HCT116 (cell line): Measurements from ENCODE around the gene PLCB1. TPM values are rescaled to one million over a fixed set of nuclear protein-coding genes. Genes with fewer than 3 reads are reported as not detected.

Experiments
- ATAC-seq: fragments of 200-7000 bp; cut with Tn5 transposase; 2 replicates; pipeline ENCODE4 v1.9.1; 2020; ENCODE audit warnings: mild to moderate bottlenecking, moderate library complexity
- BruUV-seq: library from RNA; stranded (reverse); fragments of 400-500 nt; replicated peaks from 2 replicates; lab custom pipeline; 2021; lab: Mats Ljungman, UMichigan
- CTCF ChIA-PET: fragments of 300-600 bp; sonication (Branson Sonifier 250); formaldehyde crosslinking; loops from one replicate; lab custom pipeline; 2021; ENCODE audit warnings: antibody characterized with exemption; lab: Charles Lee
- POLR2A ChIA-PET: fragments of 300-600, 350-600 bp; sonication (Branson Sonifier 250); formaldehyde crosslinking; loops from one replicate; lab custom pipeline; 2021; ENCODE audit warnings: antibody characterized with exemption; lab: Charles Lee
- RAD21 ChIA-PET, 2 experiments: fragments of 300-600 bp; sonication (Branson Sonifier 250); formaldehyde crosslinking; loops; one replicate each; lab custom pipeline; 2023; ENCODE audit warnings: low total read pairs in 2 of 2; ENCODE audit not compliant: uncharacterized antibody in 2 of 2, unreplicated experiment in 2 of 2, low non-redundant PET in 1 of 2; lab: Charles Lee
- DNase-seq: peaks from one replicate; pipeline ENCODE4 v3.0.0-alpha.2; 2010; ENCODE audit warnings: low read depth, low spot score
- H2AFZ ChIP-seq: fragments of 200-600 bp; shearing (Covaris generic), sonication (generic); 2 replicates; pipeline ENCODE4 v1.6.1; 2017; ENCODE audit warnings: low read depth, mixed run types, mixed read lengths, antibody characterized with exemption, low read length; ENCODE audit not compliant: poor library complexity, severe bottlenecking
- H3K27ac ChIP-seq: 2 replicates; pipeline ENCODE4 v1.5.1; 2012; ENCODE audit warnings: low read depth, low read length
- H3K27me3 ChIP-seq: fragments of 200-600 bp; sonication (generic); 2 replicates; pipeline ENCODE4 v1.6.1; 2016; ENCODE audit warnings: mixed run types, low read length, mixed read lengths; ENCODE audit not compliant: insufficient read depth
- H3K36me3 ChIP-seq, 2 experiments: fragments of 200-500 bp in 1 of 2; fragments of 200-600 bp in 1 of 2; sonication (Bioruptor generic) in 1 of 2; sonication (generic) in 1 of 2; 2 replicates each; pipeline versions ENCODE4 v1.5.1 to v1.6.1; 2014 to 2016; ENCODE audit warnings: low read length in 2 of 2, inconsistent platforms in 1 of 2, mixed read lengths in 1 of 2, mixed run types in 1 of 2; ENCODE audit not compliant: insufficient read depth in 2 of 2, control insufficient read depth in 1 of 2
- H3K4me1 ChIP-seq, 2 experiments: fragments of 200-600 bp in 1 of 2; sonication (generic) in 1 of 2; 2 replicates each; pipeline versions ENCODE4 v1.5.1 to v1.6.1; 2012 to 2017; ENCODE audit warnings: low read length in 2 of 2, inconsistent platforms in 1 of 2, mild to moderate bottlenecking in 1 of 2, mixed read lengths in 1 of 2, mixed run types in 1 of 2, moderate library complexity in 1 of 2; ENCODE audit not compliant: insufficient read depth in 2 of 2, control insufficient read depth in 1 of 2
- H3K4me2 ChIP-seq: fragments of 200-600 bp; sonication (generic); 2 replicates; pipeline ENCODE4 v1.6.1; 2017; ENCODE audit warnings: mixed run types, low read length, mixed read lengths
- H3K4me3 ChIP-seq, 2 experiments: fragments of 200-600 bp in 1 of 2; sonication (generic) in 1 of 2; replicated peaks in 1 of 2; 2 replicates each; pipeline ENCODE4 v1.5.1; 2011 to 2016; ENCODE audit warnings: low read length in 2 of 2, control low read depth in 1 of 2, low read depth in 1 of 2, mild to moderate bottlenecking in 1 of 2, mixed read lengths in 1 of 2, mixed run types in 1 of 2
- H3K79me2 ChIP-seq: fragments of 200-600 bp; sonication (generic); 2 replicates; pipeline ENCODE4 v1.6.1; 2017; ENCODE audit warnings: mild to moderate bottlenecking, mixed run types, low read length, moderate library complexity, mixed read lengths; ENCODE audit not compliant: insufficient read depth
- H3K9ac ChIP-seq: fragments of 200-600 bp; sonication (generic); 2 replicates; pipeline ENCODE4 v1.6.1; 2016; ENCODE audit warnings: low read length, mixed read lengths
- H3K9me2 ChIP-seq: fragments of 200-600 bp; sonication (generic), shearing (Covaris generic); 2 replicates; pipeline ENCODE4 v1.6.1; 2017; ENCODE audit warnings: mixed run types, mild to moderate bottlenecking, moderate library complexity; ENCODE audit not compliant: insufficient read depth
- H3K9me3 ChIP-seq, 2 experiments: fragments of 200-500 bp in 1 of 2; fragments of 200-600 bp in 1 of 2; sonication (Bioruptor generic) in 1 of 2; sonication (generic) in 1 of 2; 2 replicates each; pipeline ENCODE4 v1.6.1; 2014 to 2017; ENCODE audit warnings: low read length in 2 of 2, mixed read lengths in 2 of 2, inconsistent platforms in 1 of 2, low read depth in 1 of 2, mild to moderate bottlenecking in 1 of 2, mixed run types in 1 of 2, moderate library complexity in 1 of 2; ENCODE audit not compliant: control insufficient read depth in 1 of 2, insufficient read depth in 1 of 2
- H4K20me1 ChIP-seq: fragments of 200-600 bp; sonication (generic), shearing (Covaris generic); 2 replicates; pipeline ENCODE4 v1.6.1; 2017; ENCODE audit warnings: mixed run types, mild to moderate bottlenecking, moderate library complexity; ENCODE audit not compliant: insufficient read depth
- ATF3 ChIP-seq: IDR thresholded peaks from 2 replicates; pipeline ENCODE4 v1.6.1; 2012
- CBX3 ChIP-seq: IDR thresholded peaks from 2 replicates; pipeline ENCODE4 v1.6.1; 2012; ENCODE audit warnings: low read depth
- CEBPB ChIP-seq: IDR thresholded peaks from 2 replicates; pipeline ENCODE4 v1.6.1; 2012; ENCODE audit warnings: low read depth
- EGR1 ChIP-seq: IDR thresholded peaks from 2 replicates; pipeline ENCODE4 v1.6.1; 2012; ENCODE audit warnings: low read depth
- EZH2 ChIP-seq: fragments of 200-600 bp; sonication (generic); IDR thresholded peaks from 2 replicates; pipeline ENCODE4 v1.6.1; 2017; ENCODE audit warnings: antibody characterized with exemption, mixed run types
- EZH2phosphoT487 ChIP-seq: fragments of 200-600 bp; IDR thresholded peaks from 2 replicates; pipeline ENCODE4 v1.6.1; 2018; ENCODE audit warnings: antibody characterized with exemption, borderline replicate concordance
- JUND ChIP-seq: IDR thresholded peaks from 2 replicates; pipeline ENCODE4 v1.6.1; 2012
- POLR2A ChIP-seq: IDR thresholded peaks from 2 replicates; pipeline ENCODE4 v1.7.0; 2011; ENCODE audit warnings: borderline replicate concordance; ENCODE audit not compliant: insufficient read depth, insufficient read length; ENCODE audit errors: extremely low read depth
- POLR2AphosphoS5 ChIP-seq: IDR thresholded peaks from 2 replicates; pipeline ENCODE4 v1.6.1; 2011; ENCODE audit warnings: mild to moderate bottlenecking, low read depth, low read length, moderate library complexity
- RAD21 ChIP-seq: IDR thresholded peaks from 2 replicates; pipeline ENCODE4 v1.6.1; 2012; ENCODE audit warnings: low read depth, mild to moderate bottlenecking
- SIN3A ChIP-seq: IDR thresholded peaks from 2 replicates; pipeline ENCODE4 v1.6.1; 2012; ENCODE audit warnings: low read depth
- TCF7L2 ChIP-seq: IDR thresholded peaks from 2 replicates; pipeline ENCODE4 v1.7.0; 2011; ENCODE audit warnings: borderline replicate concordance, inconsistent platforms; ENCODE audit not compliant: insufficient read depth, insufficient read length; ENCODE audit errors: extremely low read depth
- ZNF274 ChIP-seq: fragments of 200-500 bp; sonication (Bioruptor generic); IDR thresholded peaks from 2 replicates; pipeline ENCODE4 v1.6.1; 2014; ENCODE audit warnings: mild to moderate bottlenecking, low read depth, low read length, inconsistent platforms
- intact Hi-C: fragments of 100-400 bp; cut with micrococcal nuclease; formaldehyde crosslinking; loops from 2 replicates; pipeline ENCODE4 v1.10.0; 2022
- total RNA-seq: library from RNA; stranded (reverse); gene quantifications from one replicate; pipeline ENCODE4 v1.2.1, GENCODE V29; 2021; ENCODE audit not compliant: unreplicated experiment
- TF ChIP-seq, protein P1 (sequence below): IDR thresholded peaks from 2 replicates; pipeline ENCODE4 v1.6.1; 2012
- TF ChIP-seq, protein P2 (sequence below), 3 experiments: fragments of 200-600 bp in 1 of 3; sonication (generic) in 1 of 3; IDR thresholded peaks in 2 of 3; conservative IDR thresholded peaks in 1 of 3; 2 replicates each; pipeline ENCODE4 v1.5.1; 2012 to 2017; ENCODE audit warnings: low read depth in 2 of 3, low read length in 2 of 3, antibody characterized with exemption in 1 of 3, borderline replicate concordance in 1 of 3, control low read depth in 1 of 3, mild to moderate bottlenecking in 1 of 3, mixed read lengths in 1 of 3, mixed run types in 1 of 3, moderate library complexity in 1 of 3; ENCODE audit not compliant: insufficient read depth in 1 of 3

The PLCB1 gene
- total RNA-seq, 1 experiment from 2014 or later, result 15.8 TPM

DNA sequence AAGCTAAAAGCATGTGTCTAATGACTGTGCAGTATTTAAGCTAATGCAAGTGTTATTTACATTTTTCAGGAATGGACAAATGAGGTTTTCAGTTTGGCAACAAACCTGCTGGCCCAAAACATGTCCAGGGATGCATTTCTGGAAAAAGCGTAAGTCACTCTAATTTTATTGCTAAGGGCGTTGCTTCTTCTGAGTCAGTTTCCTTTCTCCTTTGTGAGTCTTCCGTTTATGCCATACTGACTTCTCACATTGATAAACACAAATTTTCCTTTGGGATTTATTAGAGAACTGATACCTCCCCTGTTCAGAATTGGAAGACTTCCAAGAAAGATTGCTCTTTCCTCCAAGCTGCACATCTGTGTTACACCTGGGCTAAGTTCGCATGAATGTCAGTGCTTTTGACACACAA, 514.0 kb downstream of the PLCB1 start:
- CTCF ChIA-PET, result no interaction called here
- Histone ChIP-seq H3K79me2 (no peaks in the 10 kb centered on the region), H3K27ac (no peak overlapping the region), H3K4me2 (no peak overlapping the region), H3K9me2 (no peaks in the 10 kb centered on the region), H3K4me3 (no peak overlapping the region), H3K27me3 (no peaks in the 10 kb centered on the region), H3K9me3 (no peaks in the 10 kb centered on the region)
- POLR2A ChIA-PET, result no interaction called here
- ATAC-seq (no peak), DNase-seq (no peak)
- intact Hi-C loops, result no loop called here
- TF ChIP-seq ZNF274 (no peak), CEBPB (no peak), JUND (no peak), CBX3 (no peak), TCF7L2 (no peak), ATF3 (no peak), POLR2A (no peak), EZH2 (no peak), EZH2phosphoT487 (no peak), POLR2AphosphoS5 (no peak), RAD21 (no peak), EGR1 (no peak), SIN3A (no peak)
- TF ChIP-seq, protein P1, sequence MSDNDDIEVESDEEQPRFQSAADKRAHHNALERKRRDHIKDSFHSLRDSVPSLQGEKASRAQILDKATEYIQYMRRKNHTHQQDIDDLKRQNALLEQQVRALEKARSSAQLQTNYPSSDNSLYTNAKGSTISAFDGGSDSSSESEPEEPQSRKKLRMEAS, result no peak
- TF ChIP-seq, protein P2, sequence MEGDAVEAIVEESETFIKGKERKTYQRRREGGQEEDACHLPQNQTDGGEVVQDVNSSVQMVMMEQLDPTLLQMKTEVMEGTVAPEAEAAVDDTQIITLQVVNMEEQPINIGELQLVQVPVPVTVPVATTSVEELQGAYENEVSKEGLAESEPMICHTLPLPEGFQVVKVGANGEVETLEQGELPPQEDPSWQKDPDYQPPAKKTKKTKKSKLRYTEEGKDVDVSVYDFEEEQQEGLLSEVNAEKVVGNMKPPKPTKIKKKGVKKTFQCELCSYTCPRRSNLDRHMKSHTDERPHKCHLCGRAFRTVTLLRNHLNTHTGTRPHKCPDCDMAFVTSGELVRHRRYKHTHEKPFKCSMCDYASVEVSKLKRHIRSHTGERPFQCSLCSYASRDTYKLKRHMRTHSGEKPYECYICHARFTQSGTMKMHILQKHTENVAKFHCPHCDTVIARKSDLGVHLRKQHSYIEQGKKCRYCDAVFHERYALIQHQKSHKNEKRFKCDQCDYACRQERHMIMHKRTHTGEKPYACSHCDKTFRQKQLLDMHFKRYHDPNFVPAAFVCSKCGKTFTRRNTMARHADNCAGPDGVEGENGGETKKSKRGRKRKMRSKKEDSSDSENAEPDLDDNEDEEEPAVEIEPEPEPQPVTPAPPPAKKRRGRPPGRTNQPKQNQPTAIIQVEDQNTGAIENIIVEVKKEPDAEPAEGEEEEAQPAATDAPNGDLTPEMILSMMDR (IDR thresholded peaks at IDR 0.05 in 2 of 3, conservative IDR thresholded peaks at IDR 0.05 in 1 of 3; ENCODE audit: borderline replicate concordance in 1 of 3, insufficient read depth in 1 of 3, low read depth in 2 of 3, low read length in 2 of 3), result no peak
- TF ChIP-seq, all 23 proteins: peak for 0
- no peaks in the 10 kb centered on the region; the same call in 1 of the 2 replicates for H4K20me1 ChIP-seq
- no peak overlapping the region for H2AFZ ChIP-seq
- RAD21 ChIA-PET, result no interaction called here
- H3K4me1 ChIP-seq, result no peaks in the 10 kb centered on the region
- H3K36me3 ChIP-seq, result no peaks in the 10 kb centered on the region
- no peak overlapping the region for H3K9ac ChIP-seq
- no TSS peak for BruUV-seq
